ENCODE measurements around the gene HINT2.
A peak's percentile ranks its signal among the peaks of the same experiment; 100 is the strongest.

The HINT2 gene

DNA sequence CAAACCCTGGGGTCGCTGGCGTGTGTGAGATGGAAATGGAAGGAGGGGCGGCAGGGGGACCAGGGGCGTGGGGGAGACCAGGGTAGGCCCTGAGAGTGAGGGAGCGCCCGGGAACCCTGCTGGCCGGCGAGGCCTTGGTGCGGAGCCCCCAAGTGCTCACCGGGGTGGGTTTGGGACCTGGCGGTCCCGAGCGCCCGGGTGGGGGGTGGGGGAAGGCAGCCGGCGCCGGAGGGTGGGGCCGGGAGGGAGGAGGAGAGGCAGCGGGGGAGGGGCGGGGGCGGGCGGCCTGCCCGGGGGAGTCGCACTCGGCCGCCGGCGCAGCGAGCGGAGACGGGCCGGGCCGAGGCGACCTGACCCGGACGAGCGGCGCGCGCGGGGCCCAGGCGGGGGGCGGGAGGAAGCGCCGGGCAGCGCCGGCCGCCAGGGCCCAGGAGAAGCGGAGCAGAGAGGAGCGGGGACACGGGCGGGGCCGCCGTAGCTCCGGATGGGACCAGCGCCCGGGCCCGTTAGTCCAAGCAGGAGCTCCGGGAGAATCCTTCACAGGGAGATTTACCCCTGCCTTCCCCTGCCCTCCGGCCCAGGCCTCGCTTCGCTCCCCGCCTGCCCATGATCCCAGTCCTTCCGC, 23.4 kb downstream of the HINT2 start, which contains the start of gene NPR2:
NPR2 (plus strand) TSS at position 295 of the 625 bp plus-strand sequence. CDS start 818 bp downstream, outside the sequence.
- H3K4me2 ChIP-seq (ENCODE audit: low read length, poor library complexity, severe bottlenecking): peak within 1 kb of the TSS; percentile 80
- peak within 1 kb of the TSS; percentile 65 to 77 for H3K4me3 ChIP-seq (ENCODE audit: insufficient read depth in 1 of 2, low read depth in 1 of 2, low read length in 2 of 2)
- peak within 1 kb of the TSS; percentile 54 for H2BK15ac ChIP-seq (ENCODE audit: low read depth, poor library complexity, severe bottlenecking)
- H4K8ac ChIP-seq (ENCODE audit: low read length): peak within 1 kb of the TSS; percentile 96
- H3K9me3 ChIP-seq (ENCODE audit: control insufficient read depth, low read length): no peaks in the 10 kb centered on the region
- peak within 1 kb of the TSS in 1 of 2 experiments; percentile 97 for H3K14ac ChIP-seq (ENCODE audit: low read length in 2 of 2)
- peak within 1 kb of the TSS in 1 of 2 experiments; percentile 67 for H3K23ac ChIP-seq (ENCODE audit: low read length in 2 of 2)
- peaks cover 19% of the 10 kb centered on the region for H3K79me1 ChIP-seq (replicated peaks; ENCODE audit: low read length, poor library complexity, severe bottlenecking)
- no peak within 1 kb of the TSS for H2AK5ac ChIP-seq (ENCODE audit: low read length, severe bottlenecking)
- no peak within 1 kb of the TSS for H2BK5ac ChIP-seq (ENCODE audit: low read depth, low read length, poor library complexity, severe bottlenecking)
- H3K9ac ChIP-seq (ENCODE audit: low read length): peak within 1 kb of the TSS; percentile 91
- peaks cover 27% of the 10 kb centered on the region for H3K4me1 ChIP-seq (ENCODE audit: control insufficient read depth, insufficient read depth, low read depth, low read length)
- H2AFZ ChIP-seq (ENCODE audit: low read depth, low read length): peak within 1 kb of the TSS; percentile 84
- peak within 1 kb of the TSS; percentile 90 for H4K91ac ChIP-seq (ENCODE audit: low read length)
- H3K18ac ChIP-seq (ENCODE audit: low read depth in 1 of 2, low read length in 2 of 2): peak within 1 kb of the TSS; percentile 93 to 95
- peaks cover 0 to 6% of the 10 kb centered on the region in 2 experiments for H3K36me3 ChIP-seq (ENCODE audit: control insufficient read depth in 1 of 2, insufficient read depth in 2 of 2, low read depth in 1 of 2, low read length in 2 of 2)
- DNase-seq: peak; percentile 43
- peak within 1 kb of the TSS; percentile 96 for H2BK120ac ChIP-seq (ENCODE audit: low read depth, low read length)
- H3K27me3 ChIP-seq (ENCODE audit: control insufficient read depth in 1 of 2, insufficient read depth in 1 of 2, low read length in 2 of 2): no peaks in the 10 kb centered on the region
- H3K27ac ChIP-seq (ENCODE audit: low read length, poor library complexity, severe bottlenecking): no peak within 1 kb of the TSS
- WGBS: 6% methylated on average over 27 of the region's 64 CpGs
- H2BK12ac ChIP-seq (ENCODE audit: low read length in 2 of 2): peak within 1 kb of the TSS; percentile 30 to 68
- H3K4ac ChIP-seq (ENCODE audit: low read depth in 1 of 2, low read length in 2 of 2): peak within 1 kb of the TSS; percentile 86 to 99

DNA sequence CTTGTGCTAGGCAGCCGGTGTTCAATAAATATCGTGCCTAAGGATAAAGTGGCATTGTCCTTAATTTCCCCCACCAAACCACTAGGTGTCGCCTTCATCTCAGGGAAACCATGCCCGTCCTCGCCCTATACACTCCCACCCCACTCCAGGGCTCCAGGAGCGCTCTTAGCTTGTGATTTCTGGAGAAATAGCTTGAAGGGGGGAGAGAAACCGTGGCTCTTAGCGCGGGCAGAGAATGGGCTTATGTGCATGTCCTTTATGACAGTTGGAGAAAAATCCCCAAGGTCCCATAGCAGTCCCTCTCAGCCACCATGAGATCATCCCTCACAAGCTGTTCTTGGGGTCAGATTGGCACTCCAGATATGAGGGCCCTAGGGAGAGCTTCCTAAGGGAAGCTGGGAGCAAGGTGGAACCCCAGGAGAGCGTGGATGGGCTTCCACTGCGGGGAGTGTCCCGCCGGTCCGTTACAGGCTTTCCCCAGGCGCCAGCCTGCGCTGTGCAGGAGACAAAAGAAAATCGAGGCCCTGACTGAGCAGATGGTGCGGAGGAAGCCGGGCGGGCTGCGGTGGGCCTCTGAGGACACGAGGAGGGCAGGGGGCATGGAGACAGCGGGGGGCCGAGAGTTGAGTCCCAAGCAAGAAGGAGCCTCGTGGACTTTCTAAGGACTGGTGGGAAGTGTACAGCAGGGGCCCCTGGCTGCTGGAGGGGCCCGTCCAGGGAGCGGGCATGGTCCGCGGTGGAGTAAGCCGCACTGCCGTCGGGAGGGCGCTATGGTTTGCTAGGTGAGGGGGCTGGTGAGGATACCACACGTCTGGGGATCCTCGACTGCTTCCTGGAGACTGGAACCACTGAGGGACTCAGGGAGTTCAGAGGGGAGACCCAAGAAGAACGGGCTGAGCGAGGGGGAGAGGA, 24.2 kb downstream of the HINT2 start:
- Histone ChIP-seq H3K4me1 (ENCODE audit: control insufficient read depth, insufficient read depth, low read depth, low read length) (peaks cover 27% of the 10 kb centered on the region), H2BK120ac (ENCODE audit: low read depth, low read length) (peak overlapping the region; percentile 96), H4K8ac (ENCODE audit: low read length) (peak overlapping the region; percentile 96), H3K4me3 (ENCODE audit: insufficient read depth in 1 of 2, low read depth in 1 of 2, low read length in 2 of 2) (no peak overlapping the region), H3K36me3 (ENCODE audit: control insufficient read depth in 1 of 2, insufficient read depth in 2 of 2, low read depth in 1 of 2, low read length in 2 of 2) (peaks cover 0 to 6% of the 10 kb centered on the region in 2 experiments), H2AK5ac (ENCODE audit: low read length, severe bottlenecking) (no peak overlapping the region), H4K91ac (ENCODE audit: low read length) (peak overlapping the region; percentile 88), H3K27ac (ENCODE audit: low read length, poor library complexity, severe bottlenecking) (no peak overlapping the region), H3K4ac (ENCODE audit: low read depth in 1 of 2, low read length in 2 of 2) (peak overlapping the region; percentile 7 to 99), H3K4me2 (ENCODE audit: low read length, poor library complexity, severe bottlenecking) (peak overlapping the region; percentile 67), H3K79me1 (replicated peaks; ENCODE audit: low read length, poor library complexity, severe bottlenecking) (peaks cover 17% of the 10 kb centered on the region), H2BK5ac (ENCODE audit: low read depth, low read length, poor library complexity, severe bottlenecking) (no peak overlapping the region), H2BK12ac (ENCODE audit: low read length in 2 of 2) (peak overlapping the region in 1 of 2 experiments; percentile 68), H2AFZ (ENCODE audit: low read depth, low read length) (peak overlapping the region; percentile 84), H3K23ac (ENCODE audit: low read length in 2 of 2) (no peak overlapping the region), H2BK15ac (ENCODE audit: low read depth, poor library complexity, severe bottlenecking) (peak overlapping the region; percentile 44), H3K9me3 (ENCODE audit: control insufficient read depth, low read length) (no peaks in the 10 kb centered on the region), H3K9ac (ENCODE audit: low read length) (peak overlapping the region; percentile 75), H3K27me3 (ENCODE audit: control insufficient read depth in 1 of 2, insufficient read depth in 1 of 2, low read length in 2 of 2) (no peaks in the 10 kb centered on the region), H3K18ac (ENCODE audit: low read depth in 1 of 2, low read length in 2 of 2) (peak overlapping the region; percentile 82 to 94), H3K14ac (ENCODE audit: low read length in 2 of 2) (peak overlapping the region in 1 of 2 experiments; percentile 92)
- peak; percentile 88 for DNase-seq
- WGBS: 39% methylated on average over 32 of the region's 37 CpGs

DNA sequence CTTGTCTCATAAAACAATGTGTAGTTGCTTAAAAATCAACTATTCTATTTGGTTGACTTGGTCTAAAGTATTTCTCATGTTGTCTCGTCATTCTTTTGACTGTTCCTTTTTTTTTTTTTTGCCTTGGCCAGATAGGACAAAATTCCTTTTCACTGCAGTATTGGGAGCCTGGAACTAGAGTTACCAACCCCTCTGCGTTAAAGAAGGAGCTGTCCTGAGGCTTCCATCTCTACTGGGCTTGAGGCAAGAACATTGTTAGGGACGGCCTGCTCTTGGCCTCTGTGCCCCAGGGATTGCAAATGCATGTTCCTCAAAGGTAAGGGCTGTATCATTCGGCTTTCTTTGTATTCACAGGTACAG, 24.8 kb downstream of the HINT2 start:
- no peak overlapping the region for H2BK120ac ChIP-seq (ENCODE audit: low read depth, low read length)
- H3K4me3 ChIP-seq (ENCODE audit: insufficient read depth in 1 of 2, low read depth in 1 of 2, low read length in 2 of 2): no peak overlapping the region
- H4K8ac ChIP-seq (ENCODE audit: low read length): no peak overlapping the region
- H2BK5ac ChIP-seq (ENCODE audit: low read depth, low read length, poor library complexity, severe bottlenecking): no peak overlapping the region
- no peak overlapping the region for H2AK5ac ChIP-seq (ENCODE audit: low read length, severe bottlenecking)
- H3K79me1 ChIP-seq (replicated peaks; ENCODE audit: low read length, poor library complexity, severe bottlenecking): peaks cover 17% of the 10 kb centered on the region
- H2AFZ ChIP-seq (ENCODE audit: low read depth, low read length): no peak overlapping the region
- DNase-seq: no peak
- no peaks in the 10 kb centered on the region for H3K9me3 ChIP-seq (ENCODE audit: control insufficient read depth, low read length)
- H3K9ac ChIP-seq (ENCODE audit: low read length): no peak overlapping the region
- H3K4me1 ChIP-seq (ENCODE audit: control insufficient read depth, insufficient read depth, low read depth, low read length): peaks cover 27% of the 10 kb centered on the region
- no peak overlapping the region for H2BK12ac ChIP-seq (ENCODE audit: low read length in 2 of 2)
- no peak overlapping the region for H3K14ac ChIP-seq (ENCODE audit: low read length in 2 of 2)
- H3K4me2 ChIP-seq (ENCODE audit: low read length, poor library complexity, severe bottlenecking): no peak overlapping the region
- no peak overlapping the region for H3K4ac ChIP-seq (ENCODE audit: low read depth in 1 of 2, low read length in 2 of 2)
- no peak overlapping the region for H3K18ac ChIP-seq (ENCODE audit: low read depth in 1 of 2, low read length in 2 of 2)
- H3K27ac ChIP-seq (ENCODE audit: low read length, poor library complexity, severe bottlenecking): no peak overlapping the region
- no peak overlapping the region for H2BK15ac ChIP-seq (ENCODE audit: low read depth, poor library complexity, severe bottlenecking)
- H3K23ac ChIP-seq (ENCODE audit: low read length in 2 of 2): no peak overlapping the region
- H4K91ac ChIP-seq (ENCODE audit: low read length): no peak overlapping the region
- WGBS: 44% methylated on average over 4 of the region's 4 CpGs
- no peaks in the 10 kb centered on the region for H3K27me3 ChIP-seq (ENCODE audit: control insufficient read depth in 1 of 2, insufficient read depth in 1 of 2, low read length in 2 of 2)
- H3K36me3 ChIP-seq (ENCODE audit: control insufficient read depth in 1 of 2, insufficient read depth in 2 of 2, low read depth in 1 of 2, low read length in 2 of 2): peaks cover 0 to 6% of the 10 kb centered on the region in 2 experiments

DNA sequence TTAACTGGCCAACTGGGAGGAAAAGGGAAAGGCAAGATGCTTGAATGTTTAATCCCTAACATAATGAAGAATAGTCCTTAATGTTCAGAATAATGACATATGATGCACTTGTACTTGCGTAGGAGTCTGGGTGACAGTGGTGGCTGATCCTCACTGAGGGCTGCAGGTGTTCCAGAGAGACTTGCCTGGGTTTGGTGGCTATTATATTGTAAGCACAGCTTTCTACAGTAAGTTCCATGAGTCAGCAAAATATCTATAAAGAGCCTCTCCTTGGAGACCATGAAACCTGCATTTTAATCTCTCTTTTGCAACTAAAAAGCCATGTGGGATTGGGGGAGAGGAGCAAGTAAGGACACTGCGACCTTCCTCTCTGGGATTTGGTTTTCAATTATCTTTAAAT, 25.3 kb downstream of the HINT2 start:
- no peak overlapping the region for H3K23ac ChIP-seq (ENCODE audit: low read length in 2 of 2)
- H3K9me3 ChIP-seq (ENCODE audit: control insufficient read depth, low read length): no peaks in the 10 kb centered on the region
- no peak overlapping the region for H2AFZ ChIP-seq (ENCODE audit: low read depth, low read length)
- no peak overlapping the region for H3K27ac ChIP-seq (ENCODE audit: low read length, poor library complexity, severe bottlenecking)
- H2BK120ac ChIP-seq (ENCODE audit: low read depth, low read length): no peak overlapping the region
- peaks cover 0 to 6% of the 10 kb centered on the region in 2 experiments for H3K36me3 ChIP-seq (ENCODE audit: control insufficient read depth in 1 of 2, insufficient read depth in 2 of 2, low read depth in 1 of 2, low read length in 2 of 2)
- no peak overlapping the region for H2AK5ac ChIP-seq (ENCODE audit: low read length, severe bottlenecking)
- H3K4me2 ChIP-seq (ENCODE audit: low read length, poor library complexity, severe bottlenecking): no peak overlapping the region
- no peaks in the 10 kb centered on the region for H3K27me3 ChIP-seq (ENCODE audit: control insufficient read depth in 1 of 2, insufficient read depth in 1 of 2, low read length in 2 of 2)
- no peak overlapping the region for H3K18ac ChIP-seq (ENCODE audit: low read depth in 1 of 2, low read length in 2 of 2)
- no peak overlapping the region for H3K14ac ChIP-seq (ENCODE audit: low read length in 2 of 2)
- no peak overlapping the region for H3K4me3 ChIP-seq (ENCODE audit: insufficient read depth in 1 of 2, low read depth in 1 of 2, low read length in 2 of 2)
- H4K8ac ChIP-seq (ENCODE audit: low read length): no peak overlapping the region
- H4K91ac ChIP-seq (ENCODE audit: low read length): no peak overlapping the region
- no peak overlapping the region for H2BK12ac ChIP-seq (ENCODE audit: low read length in 2 of 2)
- no peak overlapping the region for H2BK15ac ChIP-seq (ENCODE audit: low read depth, poor library complexity, severe bottlenecking)
- 93% methylated on average over 1 of the region's 2 CpGs for WGBS
- peaks cover 17% of the 10 kb centered on the region for H3K79me1 ChIP-seq (replicated peaks; ENCODE audit: low read length, poor library complexity, severe bottlenecking)
- no peak overlapping the region for H3K4ac ChIP-seq (ENCODE audit: low read depth in 1 of 2, low read length in 2 of 2)
- no peak for DNase-seq
- H2BK5ac ChIP-seq (ENCODE audit: low read depth, low read length, poor library complexity, severe bottlenecking): no peak overlapping the region
- H3K9ac ChIP-seq (ENCODE audit: low read length): no peak overlapping the region
- H3K4me1 ChIP-seq (ENCODE audit: control insufficient read depth, insufficient read depth, low read depth, low read length): peaks cover 26% of the 10 kb centered on the region

All from mesenchymal stem cell (in vitro differentiated cells and primary cell).